IgD-negative memory B cell (primary cell): ENCODE data around the gene IL22RA1. TPM values are rescaled to one million over a fixed set of nuclear protein-coding genes. Genes with fewer than 3 reads are reported as not detected.

ENCODE experiments used
- H3K27ac Mint-ChIP-seq, 3 donors: one replicate each; pipeline ENCODE4 v1.8.0; 2020 to 2022; ENCODE audit warnings: mild to moderate bottlenecking in 3 of 3, mixed read lengths in 3 of 3, moderate library complexity in 1 of 3
- H3K27me3 Mint-ChIP-seq: one replicate; pipeline ENCODE4 v1.8.0; 2021; ENCODE audit warnings: mixed read lengths
- H3K36me3 Mint-ChIP-seq: one replicate; pipeline ENCODE4 v1.8.0; 2020; ENCODE audit warnings: mild to moderate bottlenecking, mixed read lengths
- H3K4me1 Mint-ChIP-seq, 3 donors: one replicate each; pipeline ENCODE4 v1.8.0; 2020 to 2022; ENCODE audit warnings: mixed read lengths in 3 of 3, mild to moderate bottlenecking in 1 of 3
- H3K4me3 Mint-ChIP-seq, 4 donors: one replicate each; pipeline ENCODE4 v1.8.0; 2020 to 2022; ENCODE audit warnings: mild to moderate bottlenecking in 4 of 4, mixed read lengths in 4 of 4, moderate library complexity in 3 of 4
- H3K9me3 Mint-ChIP-seq, 3 donors: one replicate each; pipeline ENCODE4 v1.8.0; 2020 to 2021; ENCODE audit warnings: mixed read lengths in 3 of 3, mild to moderate bottlenecking in 1 of 3
- polyA plus RNA-seq: library from polyadenylated mRNA; unstranded; fragments of 300-500 nt; fragmentation: Illumina TruSeq; gene quantifications from one replicate; pipeline ENCODE4 v1.2.3, GENCODE V29; 2021

IL22RA1 gene
- polyA plus RNA-seq, 1 donor from 2014 or later, result not detected

DNA sequence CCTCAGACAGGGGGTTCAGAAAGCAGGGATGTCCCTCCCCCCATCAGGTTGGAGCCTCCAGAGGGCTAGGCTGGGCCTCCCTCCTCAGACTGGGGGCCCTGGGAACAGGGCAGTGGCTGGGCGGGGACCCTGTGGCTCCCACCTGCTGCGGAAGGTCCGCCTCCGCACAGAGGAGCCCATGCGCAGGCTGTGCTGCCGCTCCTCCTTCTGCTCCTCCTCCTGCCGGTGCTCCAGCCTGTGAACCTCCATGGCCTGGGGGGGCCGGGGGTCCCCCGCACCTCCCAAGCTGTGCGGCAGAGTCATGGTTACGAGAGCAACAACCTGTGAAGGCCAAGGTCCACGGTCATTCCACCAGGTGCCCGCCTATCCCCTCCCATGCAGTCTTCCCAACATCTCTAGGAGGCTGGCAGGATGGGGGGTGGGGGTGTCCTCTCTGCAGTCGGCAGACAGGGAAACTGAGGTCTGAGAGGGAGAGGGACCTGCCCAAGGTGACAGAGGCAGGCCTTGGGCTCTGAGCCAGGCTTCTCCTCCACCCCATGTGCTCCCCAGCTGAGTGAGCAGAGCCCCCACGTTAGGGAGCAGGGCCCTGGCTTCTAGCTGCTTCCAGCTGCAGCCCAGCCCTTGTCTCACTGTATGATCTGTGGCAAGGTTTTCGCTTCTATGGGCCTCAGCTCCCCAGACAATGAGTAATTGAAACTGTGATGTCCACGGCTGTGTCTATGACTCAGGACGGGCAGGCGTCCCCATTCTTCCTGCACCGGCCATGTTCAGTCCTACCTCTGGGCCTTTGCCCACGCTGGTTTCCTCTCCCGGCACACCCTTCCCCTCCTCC lies 34.4 kb downstream of the IL22RA1 start:
- Mint-ChIP-seq H3K9me3 (no peaks in the 10 kb centered on the region), H3K4me1 (peaks cover 0 to 4% (median 2%) of the 10 kb centered on the region in 3 donors), H3K4me3 (peak overlapping the region in 1 of 4 donors; percentile 39), H3K27ac (no peak overlapping the region), H3K27me3 (peaks cover 13% of the 10 kb centered on the region), H3K36me3 (no peaks in the 10 kb centered on the region)

DNA sequence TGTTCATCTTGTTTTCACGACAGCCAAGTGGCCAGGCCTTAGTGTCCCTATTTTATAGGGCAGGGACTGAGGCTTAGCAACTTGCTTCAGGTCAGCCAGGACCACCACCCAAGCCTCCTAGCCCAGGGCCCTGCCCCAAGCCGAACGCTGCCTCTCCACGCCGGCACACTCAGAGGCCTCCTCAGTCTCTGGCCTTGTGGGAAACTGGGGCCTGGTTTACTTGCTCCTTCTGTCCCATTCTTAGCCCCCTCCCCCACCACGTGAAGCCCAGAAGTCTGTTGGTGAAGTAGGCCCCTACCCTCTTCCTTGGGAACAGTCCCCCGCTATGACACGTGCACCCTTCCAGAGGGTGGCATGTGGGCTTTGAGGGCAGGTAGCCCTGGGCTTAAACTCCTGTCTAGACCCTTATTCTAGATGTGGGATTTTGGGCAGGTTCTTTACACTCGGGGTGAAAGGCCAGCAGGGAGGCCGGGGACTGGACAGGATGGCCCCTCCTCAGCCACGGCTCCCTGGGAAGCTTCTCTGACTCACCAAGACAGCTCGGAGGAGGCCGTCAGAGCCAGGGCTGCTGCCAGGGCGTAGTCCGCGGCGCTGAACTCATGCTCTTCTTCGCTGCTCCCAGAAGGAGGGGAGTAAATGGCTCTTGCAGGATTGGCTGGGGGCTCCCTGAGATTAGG lies 35.3 kb downstream of the IL22RA1 start:
- no peak overlapping the region for H3K27ac Mint-ChIP-seq

DNA sequence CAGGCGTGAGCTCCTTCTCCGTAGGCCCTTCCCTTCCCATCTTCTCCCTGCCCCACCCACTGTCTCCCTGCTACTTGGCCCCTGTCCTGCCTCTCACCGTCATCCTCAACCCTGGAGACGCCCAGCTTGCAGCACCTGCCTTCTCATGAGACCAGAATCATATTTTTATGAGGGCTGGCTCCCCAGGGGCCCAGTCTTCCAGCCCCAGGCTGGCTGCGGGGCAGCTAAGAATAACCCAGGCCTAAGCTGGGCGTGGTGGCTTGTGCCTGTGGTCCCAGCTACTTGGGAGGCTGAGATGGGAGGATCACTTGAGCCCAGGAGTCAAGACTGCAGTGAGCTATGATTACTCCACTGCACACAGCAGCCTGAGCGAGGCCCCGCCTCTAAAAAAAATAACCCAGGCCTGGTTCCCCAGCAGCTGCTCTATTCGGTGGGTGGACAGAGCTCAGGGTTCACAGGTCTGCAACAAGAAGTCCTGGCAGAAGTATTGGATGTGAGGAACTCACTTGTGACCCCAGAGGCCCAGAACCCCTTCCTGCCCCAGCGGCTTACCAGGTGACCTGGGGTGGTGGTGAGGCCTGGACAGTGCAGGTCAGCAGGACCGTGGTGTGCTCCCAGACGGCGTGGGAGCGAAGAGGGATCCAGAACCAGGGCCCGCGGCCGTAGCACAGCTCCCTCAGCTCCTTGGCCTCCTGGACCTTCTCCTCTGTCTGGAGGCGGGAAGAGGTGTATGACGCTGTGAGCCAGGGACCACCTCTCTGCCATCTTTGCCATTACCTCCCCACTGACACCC lies 37.4 kb downstream of the IL22RA1 start:
- Mint-ChIP-seq H3K27ac (no peak overlapping the region), H3K36me3 (no peaks in the 10 kb centered on the region), H3K4me1 (no peaks in the 10 kb centered on the region), H3K9me3 (no peaks in the 10 kb centered on the region), H3K27me3 (no peaks in the 10 kb centered on the region), H3K4me3 (no peak overlapping the region)

More for the DNA sequence above, 35.3 kb downstream of the IL22RA1 start:
- Mint-ChIP-seq H3K36me3 (no peaks in the 10 kb centered on the region), H3K9me3 (no peaks in the 10 kb centered on the region), H3K4me1 (peaks cover 0 to 2% (median 2%) of the 10 kb centered on the region in 3 donors), H3K4me3 (no peak overlapping the region), H3K27me3 (peaks cover 6% of the 10 kb centered on the region)

DNA sequence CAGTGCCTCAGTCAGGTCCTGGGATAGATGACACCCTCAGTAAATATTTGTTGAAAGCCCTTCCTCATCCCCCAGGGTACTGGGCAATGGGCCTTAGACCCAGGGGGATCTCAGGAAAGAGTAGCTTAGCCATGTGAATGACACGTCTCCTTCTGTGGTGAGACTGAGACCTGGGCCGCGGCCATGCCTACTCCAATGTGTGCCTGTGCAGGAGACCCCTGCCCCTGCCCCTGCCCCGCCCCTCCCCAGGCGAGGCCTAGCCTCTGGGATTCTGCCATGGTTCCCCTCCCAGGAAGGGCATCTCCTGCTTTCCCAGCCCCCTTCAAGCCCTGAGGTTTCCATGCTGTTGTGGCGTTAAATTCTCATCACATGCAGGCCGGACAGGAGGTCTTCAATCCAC lies 38.1 kb downstream of the IL22RA1 start:
- Mint-ChIP-seq H3K4me3 (no peak overlapping the region), H3K4me1 (no peaks in the 10 kb centered on the region), H3K27me3 (no peaks in the 10 kb centered on the region), H3K27ac (no peak overlapping the region), H3K36me3 (no peaks in the 10 kb centered on the region), H3K9me3 (no peaks in the 10 kb centered on the region)

DNA sequence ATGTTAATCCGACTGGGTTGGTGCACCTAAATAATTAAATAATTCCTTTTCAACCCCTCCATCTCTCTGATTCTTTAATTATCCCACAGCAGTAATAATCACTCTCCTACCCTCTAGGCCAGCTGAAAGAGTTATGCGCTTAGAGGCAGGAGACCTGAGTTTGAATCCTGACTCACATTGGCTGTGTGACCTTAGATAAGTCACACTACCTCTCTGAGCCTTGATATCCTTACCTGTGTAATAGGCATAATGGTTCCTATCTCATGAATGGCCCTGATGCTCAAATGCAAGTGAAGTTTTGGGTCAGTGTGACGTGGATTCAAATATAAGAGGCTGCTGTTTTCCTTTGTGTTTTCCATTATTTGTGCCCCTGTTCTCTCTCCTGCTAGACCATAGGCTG lies 39.1 kb downstream of the IL22RA1 start:
- Mint-ChIP-seq H3K36me3 (no peaks in the 10 kb centered on the region), H3K9me3 (no peaks in the 10 kb centered on the region), H3K4me3 (no peak overlapping the region), H3K27ac (no peak overlapping the region), H3K27me3 (no peaks in the 10 kb centered on the region), H3K4me1 (no peaks in the 10 kb centered on the region)

DNA sequence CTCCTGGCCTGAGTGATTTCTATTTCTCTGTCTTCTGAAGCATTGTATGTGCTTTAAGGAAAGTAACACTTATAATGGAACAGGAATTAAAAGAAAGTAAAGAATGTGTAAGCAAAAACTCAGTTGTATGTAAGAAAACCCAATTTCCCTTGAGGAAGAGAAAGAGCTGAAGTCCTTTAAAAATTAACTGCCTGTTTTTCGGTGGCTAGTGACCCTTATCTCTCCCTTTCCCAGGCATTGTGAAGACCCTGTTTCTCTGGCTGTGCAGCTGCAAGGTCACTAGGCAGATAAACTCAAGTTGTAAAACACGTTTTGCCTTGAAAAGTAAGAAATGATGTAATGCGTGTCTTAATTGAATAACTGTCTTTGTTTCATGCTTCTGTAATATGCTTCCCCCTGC lies 39.5 kb downstream of the IL22RA1 start:
- Mint-ChIP-seq H3K4me1 (no peaks in the 10 kb centered on the region), H3K4me3 (no peak overlapping the region), H3K9me3 (no peaks in the 10 kb centered on the region), H3K36me3 (no peaks in the 10 kb centered on the region), H3K27me3 (no peaks in the 10 kb centered on the region), H3K27ac (no peak overlapping the region)

DNA sequence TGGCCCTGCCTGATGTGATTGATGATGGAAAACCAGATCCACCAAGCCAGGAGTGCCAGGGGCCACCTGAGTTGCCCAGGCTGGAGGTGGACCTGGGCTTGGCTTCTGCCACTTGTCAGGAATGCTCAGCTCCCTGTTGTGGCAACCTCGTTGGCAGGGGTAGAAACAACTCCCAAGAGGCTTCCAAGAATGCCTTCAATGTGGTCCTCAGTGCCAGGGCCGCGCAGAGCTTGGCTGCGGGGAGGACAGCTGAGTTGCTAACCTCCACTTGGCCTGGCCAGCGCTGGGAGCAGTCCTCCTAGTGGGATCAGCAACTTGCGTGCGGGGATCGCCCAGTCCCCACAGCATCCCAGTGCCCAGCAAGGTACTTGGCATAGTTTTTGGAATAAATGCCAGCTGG lies 40.0 kb downstream of the IL22RA1 start:
- Mint-ChIP-seq H3K4me1 (no peaks in the 10 kb centered on the region), H3K4me3 (no peak overlapping the region), H3K27me3 (no peaks in the 10 kb centered on the region), H3K9me3 (no peaks in the 10 kb centered on the region), H3K27ac (no peak overlapping the region), H3K36me3 (no peaks in the 10 kb centered on the region)

DNA sequence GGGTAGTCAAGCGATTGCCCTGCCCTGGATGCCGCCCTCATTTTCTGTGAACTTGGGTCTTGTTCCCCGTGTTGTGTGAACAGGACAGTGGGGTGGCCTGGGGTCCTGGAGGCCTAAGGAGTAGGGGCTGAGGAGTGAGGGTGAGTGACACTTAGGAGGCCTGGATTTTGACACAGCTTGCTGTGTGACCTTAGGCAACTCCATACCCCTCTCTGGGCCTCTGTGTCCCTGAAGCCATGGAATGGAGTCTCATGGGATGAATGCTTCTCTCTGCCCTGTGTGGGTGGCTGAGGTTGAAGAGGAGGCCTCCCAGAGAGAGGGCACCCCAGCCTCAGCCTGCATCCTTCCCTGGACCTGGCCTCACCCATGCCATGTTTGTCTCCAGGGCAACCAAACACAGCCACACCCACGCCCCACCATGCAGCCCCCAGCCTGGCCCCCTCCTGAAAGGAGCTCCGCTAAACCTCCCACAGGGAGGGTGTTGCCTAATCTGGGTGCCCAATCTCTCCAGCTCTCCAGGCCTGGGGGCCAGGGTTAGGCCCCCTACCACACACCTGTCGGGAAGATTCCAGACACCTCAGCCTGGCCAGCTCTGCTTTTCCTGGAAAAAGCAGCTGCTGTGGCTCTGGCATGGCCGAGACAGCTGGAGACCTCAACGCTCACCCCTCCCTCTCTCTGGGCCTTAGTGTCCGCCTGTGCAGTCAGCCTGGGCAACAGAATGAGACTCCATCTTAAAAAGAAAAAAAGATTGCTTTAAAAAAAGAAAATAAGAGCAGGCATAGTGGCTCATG lies 40.9 kb downstream of the IL22RA1 start:
- H3K27me3 Mint-ChIP-seq, result no peaks in the 10 kb centered on the region
- H3K4me3 Mint-ChIP-seq, result no peak overlapping the region

DNA sequence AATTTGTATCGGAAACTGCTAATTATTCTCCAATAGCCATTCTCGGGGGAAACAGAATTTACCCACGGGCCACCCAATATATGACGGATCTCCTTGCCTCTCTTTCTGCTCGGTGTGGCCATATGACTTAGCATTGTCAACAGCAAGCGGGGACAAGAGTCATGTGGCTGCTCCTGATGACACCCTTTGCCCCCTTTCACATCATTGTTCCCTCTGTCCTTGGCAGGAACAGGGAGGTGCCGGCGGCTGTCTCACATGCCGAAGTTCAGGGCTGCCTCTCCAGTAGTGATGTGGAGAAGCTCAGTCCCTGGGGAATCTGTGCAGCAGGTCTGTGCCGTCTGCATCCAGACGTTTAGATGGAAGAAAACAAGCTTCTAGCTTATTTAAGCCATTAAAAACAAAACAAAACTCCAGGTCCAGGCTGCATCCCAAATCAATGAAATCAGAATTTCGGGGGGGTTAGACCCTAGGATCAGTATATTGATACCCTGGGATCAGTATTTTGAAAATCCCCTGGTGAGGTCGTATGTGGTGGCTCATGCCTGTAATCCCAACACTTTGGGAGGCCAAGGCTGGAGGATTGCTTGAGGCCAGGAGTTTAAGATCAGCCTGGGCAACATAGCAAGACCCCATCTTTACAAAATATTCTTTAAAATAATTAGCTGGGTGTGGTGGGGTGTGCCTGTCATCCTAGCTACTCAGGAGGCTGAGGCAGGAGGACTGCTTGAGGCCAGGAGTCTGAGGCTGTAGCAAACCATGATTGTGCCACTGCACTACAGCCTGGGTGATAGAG lies 41.8 kb downstream of the IL22RA1 start:
- Mint-ChIP-seq H3K27ac (no peak overlapping the region), H3K4me3 (no peak overlapping the region), H3K27me3 (no peaks in the 10 kb centered on the region), H3K4me1 (peaks cover 0 to 1% (median 0%) of the 10 kb centered on the region in 3 donors), H3K36me3 (no peaks in the 10 kb centered on the region), H3K9me3 (no peaks in the 10 kb centered on the region)

More for the DNA sequence above, 40.9 kb downstream of the IL22RA1 start:
- no peak overlapping the region for H3K27ac Mint-ChIP-seq
- no peaks in the 10 kb centered on the region for H3K36me3 Mint-ChIP-seq
- H3K9me3 Mint-ChIP-seq, result no peaks in the 10 kb centered on the region
- no peaks in the 10 kb centered on the region for H3K4me1 Mint-ChIP-seq

DNA sequence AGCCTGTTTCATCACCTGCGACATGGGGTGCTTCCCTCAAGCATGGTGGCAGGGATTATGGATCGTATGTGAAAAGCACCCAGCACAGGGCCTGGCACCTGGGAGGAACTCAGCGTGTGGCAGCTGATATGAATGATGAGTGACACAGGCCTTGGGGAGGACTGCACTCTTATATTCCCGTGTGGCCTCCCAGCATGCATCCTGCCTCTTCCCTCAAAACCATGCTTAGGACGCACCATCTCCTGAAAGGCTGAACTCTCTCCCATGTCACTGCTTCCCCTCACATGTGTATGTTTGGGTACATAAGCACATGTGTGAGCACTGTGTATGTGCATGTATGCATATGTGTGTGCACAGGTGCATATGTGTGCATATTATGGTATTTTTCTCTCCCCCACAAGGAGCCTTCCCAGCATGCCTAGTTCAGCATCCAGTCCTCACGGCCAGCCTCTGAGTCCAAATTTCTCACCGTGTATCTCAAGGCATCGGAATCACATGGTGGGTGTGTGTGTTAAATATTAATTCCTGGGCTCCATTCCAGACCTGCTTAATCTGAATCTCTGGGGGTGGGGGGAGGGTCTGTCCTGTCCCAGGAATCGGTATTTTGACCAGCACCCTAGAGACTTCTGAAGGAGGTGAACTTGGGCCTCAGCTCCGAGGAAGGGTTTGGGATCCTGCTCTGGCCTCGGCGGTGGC lies 43.8 kb downstream of the IL22RA1 start:
- no peak overlapping the region for H3K27ac Mint-ChIP-seq
- H3K27me3 Mint-ChIP-seq, result peaks cover 6% of the 10 kb centered on the region
- H3K4me3 Mint-ChIP-seq, result no peak overlapping the region
- H3K36me3 Mint-ChIP-seq, result no peaks in the 10 kb centered on the region
- peaks cover 0 to 3% (median 0%) of the 10 kb centered on the region in 3 donors for H3K4me1 Mint-ChIP-seq
- H3K9me3 Mint-ChIP-seq, result no peaks in the 10 kb centered on the region

DNA sequence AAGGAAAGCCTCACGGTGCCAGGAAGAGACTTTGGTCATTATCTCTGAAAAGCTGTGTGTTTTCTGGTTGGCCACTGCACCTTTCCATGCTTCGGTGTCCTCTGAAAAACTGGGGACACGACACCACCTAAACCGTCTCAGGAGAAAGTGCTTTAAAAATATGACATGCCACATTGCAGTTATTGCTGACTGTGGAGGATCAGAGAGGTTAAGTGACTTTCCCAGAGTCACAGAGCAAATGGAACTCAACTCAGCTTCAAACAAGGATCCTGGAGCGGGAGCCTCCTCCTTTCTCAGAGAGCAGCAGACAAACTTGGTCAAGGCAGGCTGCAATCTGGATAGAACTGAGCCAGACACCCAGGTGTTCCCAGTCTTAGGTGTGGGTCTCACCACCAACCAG lies 44.8 kb downstream of the IL22RA1 start:
- Mint-ChIP-seq H3K9me3 (no peaks in the 10 kb centered on the region), H3K27ac (no peak overlapping the region), H3K36me3 (no peaks in the 10 kb centered on the region), H3K4me3 (no peak overlapping the region), H3K4me1 (peaks cover 0 to 3% (median 0%) of the 10 kb centered on the region in 3 donors), H3K27me3 (peaks cover 10% of the 10 kb centered on the region)

DNA sequence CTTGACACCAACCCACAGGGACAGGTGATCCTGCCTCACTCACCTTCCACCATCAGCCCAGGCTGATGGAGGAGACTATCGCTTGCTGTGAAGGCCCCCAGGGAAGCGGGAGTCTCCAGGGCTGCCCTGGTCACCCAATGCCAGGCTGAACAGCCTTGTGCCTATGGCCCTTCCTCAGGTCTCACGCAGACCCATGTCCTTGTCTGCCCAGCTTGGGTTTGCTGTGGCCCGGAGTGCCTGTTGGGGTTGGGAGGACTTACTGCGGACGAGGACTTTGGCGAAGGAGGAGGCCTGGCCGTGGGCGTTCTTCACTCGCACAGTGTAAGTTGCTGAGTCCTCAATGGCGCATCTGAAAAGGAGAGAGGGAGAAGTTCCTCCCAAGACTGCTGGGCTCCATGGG lies 45.3 kb downstream of the IL22RA1 start:
- H3K27ac Mint-ChIP-seq, result peak overlapping the region in 1 of 3 donors; percentile 23
- H3K9me3 Mint-ChIP-seq, result no peaks in the 10 kb centered on the region
- peaks cover 10% of the 10 kb centered on the region for H3K27me3 Mint-ChIP-seq
- peaks cover 0 to 3% (median 0%) of the 10 kb centered on the region in 3 donors for H3K4me1 Mint-ChIP-seq
- no peak overlapping the region for H3K4me3 Mint-ChIP-seq
- no peaks in the 10 kb centered on the region for H3K36me3 Mint-ChIP-seq

DNA sequence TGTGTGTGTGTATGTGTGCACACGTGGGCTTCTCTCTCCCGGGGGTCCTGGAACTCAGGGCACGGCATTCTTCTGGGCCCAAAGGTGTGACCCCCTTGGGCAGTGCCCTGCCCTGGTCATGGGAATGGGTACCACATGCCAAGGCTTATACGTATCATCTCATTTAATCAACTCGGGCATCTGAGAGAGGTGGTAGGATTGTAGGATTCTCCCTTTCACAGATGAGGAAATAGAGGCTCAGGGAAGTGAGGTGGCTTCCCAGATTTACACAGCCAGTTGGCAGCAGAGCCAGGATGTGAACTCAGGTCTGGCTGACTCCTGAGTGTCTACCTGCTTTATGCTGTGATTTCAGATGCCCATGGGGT lies 46.2 kb downstream of the IL22RA1 start:
- Mint-ChIP-seq H3K4me3 (no peak overlapping the region), H3K27me3 (peaks cover 10% of the 10 kb centered on the region), H3K36me3 (no peaks in the 10 kb centered on the region), H3K27ac (no peak overlapping the region), H3K9me3 (no peaks in the 10 kb centered on the region), H3K4me1 (peaks cover 0 to 3% (median 0%) of the 10 kb centered on the region in 3 donors)
